GM19328 (cell line): ENCODE results near the gene KLHL22.
"Not testable (repeated sequence)": the region's sequence is repeated elsewhere in the genome, so short reads cannot be mapped to it uniquely, and the experiment has no call there.

Source experiments
- ATAC-seq: cut with Tn5 transposase; IDR thresholded peaks from one replicate; pipeline ENCODE4 v1.9.1; 2021; ENCODE audit warnings: mild to moderate bottlenecking, moderate library complexity; ENCODE audit not compliant: unreplicated experiment

KLHL22 gene

GRCh38 chr22:20506543-20507252, 11.1 kb upstream of the KLHL22 start:
- no peak for ATAC-seq

GRCh38 chr22:20504293-20504922, 8.8 kb upstream of the KLHL22 start:
- ATAC-seq, result not testable (repeated sequence)

- ATAC-seq, result no peak
Observed at GRCh38 chr22:20503816-20504215, 8.2 kb upstream of the KLHL22 start.

- ATAC-seq, result no peak
Observed at GRCh38 chr22:20499769-20500168, 4.2 kb upstream of the KLHL22 start.

- ATAC-seq, result no peak
Observed at GRCh38 chr22:20498913-20499312, 3.3 kb upstream of the KLHL22 start.

- ATAC-seq, result no peak
Observed at GRCh38 chr22:20497426-20497825, 1.8 kb upstream of the KLHL22 start.

GRCh38 chr22:20495861-20496681, 476 bp upstream of the KLHL22 start:
- peak; percentile 90 for ATAC-seq

GRCh38 chr22:20491346-20491745, 4.2 kb downstream of the KLHL22 start:
- no peak for ATAC-seq

GRCh38 chr22:20490941-20491307, 4.7 kb downstream of the KLHL22 start:
- no peak for ATAC-seq

GRCh38 chr22:20490183-20490940, 5.2 kb downstream of the KLHL22 start:
- no peak for ATAC-seq

- no peak for ATAC-seq
Observed at GRCh38 chr22:20488946-20489345, 6.6 kb downstream of the KLHL22 start.

- ATAC-seq, result no peak
Observed at GRCh38 chr22:20487715-20488114, 7.9 kb downstream of the KLHL22 start.

- no peak for ATAC-seq
Observed at GRCh38 chr22:20486229-20486628, 9.4 kb downstream of the KLHL22 start.

- ATAC-seq, result no peak
Observed at GRCh38 chr22:20484948-20485683, 10.5 kb downstream of the KLHL22 start.

- no peak for ATAC-seq
Observed at GRCh38 chr22:20483771-20484170, 11.8 kb downstream of the KLHL22 start.

GRCh38 chr22:20483143-20483506, 12.5 kb downstream of the KLHL22 start:
- not testable (repeated sequence) for ATAC-seq

GRCh38 chr22:20479612-20480196, 15.9 kb downstream of the KLHL22 start:
- ATAC-seq, result no peak

- ATAC-seq, result not testable (repeated sequence)
Observed at GRCh38 chr22:20478059-20478458, 17.5 kb downstream of the KLHL22 start.

GRCh38 chr22:20475569-20475968, 20.0 kb downstream of the KLHL22 start:
- ATAC-seq, result not testable (repeated sequence)

GRCh38 chr22:20475115-20475436, 20.5 kb downstream of the KLHL22 start:
- ATAC-seq, result no peak
